ACHN (cell line): ENCODE measurements around the gene CRCP.
"Not testable (repeated sequence)": the region's sequence is repeated elsewhere in the genome, so short reads cannot be mapped to it uniquely, and the experiment has no call there.

Source experiments
- DNase-seq: peaks from one replicate; pipeline ENCODE4 v3.0.0-alpha.2; 2015
- in situ Hi-C: cut with HindIII; loops from 2 replicates; pipeline ENCODE4 v1.10.0; 2017; ENCODE audit warnings: low sequenced_read_pairs, low pct_ligation_motif_present, low pct_unique_long_range_greater_than_20kb

The CRCP gene

GRCh38 chr7:66114743-66115649 lies at the start of gene CRCP:
Gene CRCP, plus strand, starts transcription at chr7:66114847. Its CDS starts 116 bp downstream, at chr7:66114963.
- in situ Hi-C loops: no loop called here
- DNase-seq: peak; percentile 91

- no peak for DNase-seq
- in situ Hi-C loops: no loop called here
Observed at GRCh38 chr7:66069732-66070131, 44.9 kb upstream of the CRCP start.

GRCh38 chr7:66070222-66070621 lies 44.4 kb upstream of the CRCP start:
- DNase-seq: no peak
- in situ Hi-C loops: no loop called here

- in situ Hi-C loops: not testable (repeated sequence)
Observed at GRCh38 chr7:66072208-66072607, 42.4 kb upstream of the CRCP start.

GRCh38 chr7:66075590-66076461 lies 38.8 kb upstream of the CRCP start, which contains the start of gene ASL:
Gene ASL, plus strand, starts transcription at chr7:66075819. Its CDS starts 263 bp downstream, at chr7:66076082.
- in situ Hi-C loops: no loop called here
- DNase-seq: peak; percentile 96

More at GRCh38 chr7:66072208-66072607, 42.4 kb upstream of the CRCP start:
- not testable (repeated sequence) for DNase-seq

GRCh38 chr7:66076462-66077329 lies 38.0 kb upstream of the CRCP start:
- no peak for DNase-seq
- in situ Hi-C loops: no loop called here

- in situ Hi-C loops: no loop called here
- no peak for DNase-seq
Observed at GRCh38 chr7:66078067-66078466, 36.6 kb upstream of the CRCP start.

- in situ Hi-C loops: no loop called here
- no peak for DNase-seq
Observed at GRCh38 chr7:66082083-66082482, 32.6 kb upstream of the CRCP start.

GRCh38 chr7:66082886-66083415 lies 31.7 kb upstream of the CRCP start:
- in situ Hi-C loops: no loop called here
- DNase-seq: no peak

GRCh38 chr7:66083677-66084076 lies 31.0 kb upstream of the CRCP start:
- no peak for DNase-seq
- in situ Hi-C loops: no loop called here

- in situ Hi-C loops: no loop called here
- no peak for DNase-seq
Observed at GRCh38 chr7:66088861-66089838, 25.5 kb upstream of the CRCP start.

- in situ Hi-C loops: no loop called here
- no peak for DNase-seq
Observed at GRCh38 chr7:66092654-66093053, 22.0 kb upstream of the CRCP start.

GRCh38 chr7:66095010-66095409 lies 19.6 kb upstream of the CRCP start:
- no peak for DNase-seq
- in situ Hi-C loops: no loop called here

GRCh38 chr7:66099232-66099550 lies 15.5 kb upstream of the CRCP start:
- in situ Hi-C loops: no loop called here
- DNase-seq: no peak

- in situ Hi-C loops: no loop called here
- DNase-seq: peak; percentile 96
Observed at GRCh38 chr7:66099551-66100407, 14.9 kb upstream of the CRCP start.

- in situ Hi-C loops: no loop called here
- DNase-seq: peak; percentile 29
Observed at GRCh38 chr7:66100408-66101050, 14.1 kb upstream of the CRCP start.
